Measurements from ENCODE around the gene TMEM127.
"Not testable (repeated sequence)": the region's sequence is repeated elsewhere in the genome, so short reads cannot be mapped to it uniquely, and the experiment has no call there.

TMEM127 gene

GRCh38 chr2:96240341-96241038 lies 25.3 kb downstream of the TMEM127 start:
- DNase-seq: no peak

DNA sequence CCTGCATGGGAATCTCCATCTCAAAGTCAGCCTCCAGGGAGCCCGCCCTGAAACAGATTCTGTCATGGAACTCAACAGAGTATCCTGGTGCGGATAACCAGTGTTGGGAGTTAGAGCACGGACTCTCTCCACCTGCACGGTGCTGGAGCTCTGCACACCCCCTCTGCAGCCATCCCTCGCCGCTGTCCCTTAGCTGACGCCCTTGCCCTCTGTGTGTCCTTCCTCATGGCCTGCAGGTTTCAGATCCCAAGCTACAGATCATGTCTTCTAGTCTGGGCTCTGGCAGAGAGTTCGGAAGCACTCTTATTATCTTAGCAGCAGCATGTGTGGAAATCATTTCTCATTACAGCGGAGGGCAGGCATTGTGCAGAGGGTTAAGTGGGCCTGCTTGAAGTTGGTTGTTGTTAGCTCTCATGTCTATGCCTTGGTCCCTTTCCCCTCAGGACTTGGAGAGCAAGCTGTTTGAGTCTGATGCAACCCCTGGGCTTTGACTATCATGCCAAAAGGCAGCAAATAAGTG lies 26.0 kb downstream of the TMEM127 start:
- DNase-seq: no peak

DNA sequence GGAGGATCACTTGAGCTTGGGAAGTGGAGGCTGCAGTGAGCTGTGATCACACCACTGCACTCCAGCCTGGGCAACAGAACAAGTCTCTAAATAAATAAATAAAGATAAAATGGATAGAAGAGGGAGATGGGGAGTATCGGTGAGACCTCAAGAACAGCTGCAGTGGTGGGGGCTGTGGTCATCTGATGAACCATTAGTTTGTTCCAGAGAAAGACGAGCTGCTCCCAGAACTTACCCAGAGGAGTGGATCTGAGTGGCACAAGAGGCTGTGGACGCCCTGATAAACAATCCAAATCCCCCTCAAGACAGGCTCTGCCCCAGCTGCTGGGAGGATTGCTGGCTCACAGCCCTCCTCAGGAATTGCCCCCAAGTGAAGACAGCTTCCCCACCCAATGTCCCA lies 26.7 kb downstream of the TMEM127 start:
- DNase-seq: no peak

- no peak for DNase-seq
Measured at GRCh38 chr2:96238266-96238665, 27.5 kb downstream of the TMEM127 start.

- no peak for DNase-seq
Measured at GRCh38 chr2:96236882-96237281, 28.9 kb downstream of the TMEM127 start.

DNA sequence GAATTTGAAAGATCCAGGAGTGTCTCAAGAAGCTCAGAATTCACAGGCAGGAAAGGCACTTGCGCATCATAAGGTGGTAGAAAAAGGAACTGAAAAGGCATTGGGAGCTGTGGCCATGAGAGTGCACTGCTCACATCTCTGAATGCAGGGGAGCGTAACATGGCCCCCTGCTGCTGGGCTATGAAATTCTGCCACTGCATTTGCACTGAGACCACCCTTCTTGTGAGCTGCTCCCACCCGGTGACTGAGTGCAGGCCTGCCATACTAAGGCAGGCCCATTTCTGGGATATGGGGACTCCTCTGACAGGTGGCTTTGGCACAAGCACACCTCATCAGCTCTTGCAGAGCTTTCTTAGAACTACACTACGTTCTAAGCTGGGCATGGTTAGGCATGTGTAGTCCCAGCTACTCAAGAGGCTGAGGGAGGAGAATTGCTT lies 31.9 kb downstream of the TMEM127 start:
- no peak for DNase-seq

DNA sequence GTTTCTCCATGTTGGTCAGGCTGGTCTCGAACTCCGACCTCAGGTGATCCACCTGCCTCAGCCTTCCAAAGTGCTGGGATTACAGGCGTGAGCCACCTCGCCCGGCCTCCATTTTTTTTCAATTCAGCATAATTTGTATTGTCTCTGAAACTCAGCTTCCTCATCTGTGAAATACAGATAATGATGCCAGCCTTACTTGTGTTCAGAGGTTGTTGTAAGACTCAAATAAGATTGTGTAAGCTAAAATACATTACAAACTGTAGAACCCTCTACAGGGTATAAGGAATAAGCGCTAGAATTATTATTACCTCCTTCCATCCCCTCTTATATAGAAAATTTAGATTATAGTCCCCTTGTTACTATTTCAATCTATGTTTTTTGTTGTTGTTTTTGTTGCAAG lies 32.4 kb downstream of the TMEM127 start:
- no peak for DNase-seq

DNA sequence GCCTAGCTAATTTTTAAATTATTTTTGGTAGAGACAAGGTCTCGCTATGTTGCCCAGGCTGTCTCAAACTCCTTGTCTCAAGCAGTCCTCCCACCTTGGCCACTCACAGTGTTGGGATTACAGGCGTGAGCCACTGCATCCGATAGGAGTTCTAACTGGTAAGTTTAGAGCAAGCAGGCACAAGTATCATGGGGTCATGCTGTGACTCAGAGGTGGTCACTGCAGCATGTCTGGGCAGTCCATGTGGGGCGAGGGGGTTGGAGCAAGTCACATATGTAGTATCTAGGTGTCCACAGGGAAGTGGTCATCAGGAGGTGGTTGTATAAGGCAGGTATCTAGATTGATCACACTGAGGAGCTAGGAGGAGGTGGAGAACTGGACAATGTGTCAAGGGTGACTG lies 34.5 kb downstream of the TMEM127 start:
- DNase-seq: no peak

GRCh38 chr2:96225016-96225533 lies 40.7 kb downstream of the TMEM127 start:
- DNase-seq: no peak

DNA sequence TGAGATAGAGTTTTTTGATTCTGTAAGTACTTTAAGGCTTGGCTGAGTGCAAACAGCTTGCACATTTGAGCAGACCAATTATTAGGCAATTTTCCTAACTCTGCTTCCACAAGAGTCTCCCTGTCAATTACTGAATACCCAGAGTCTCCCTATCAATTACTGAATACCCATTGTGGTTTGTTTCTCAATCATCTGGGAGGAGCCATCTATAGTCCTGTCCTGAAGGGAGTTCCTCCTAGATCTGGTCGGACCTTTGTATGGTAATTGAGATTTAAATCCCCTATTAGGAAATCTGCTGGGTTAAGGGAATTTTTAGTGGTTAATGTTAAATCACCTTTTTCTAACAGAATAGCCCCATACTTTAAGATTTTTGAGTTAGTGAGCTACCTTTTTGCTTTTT lies 44.7 kb downstream of the TMEM127 start:
- DNase-seq: not testable (repeated sequence)

DNA sequence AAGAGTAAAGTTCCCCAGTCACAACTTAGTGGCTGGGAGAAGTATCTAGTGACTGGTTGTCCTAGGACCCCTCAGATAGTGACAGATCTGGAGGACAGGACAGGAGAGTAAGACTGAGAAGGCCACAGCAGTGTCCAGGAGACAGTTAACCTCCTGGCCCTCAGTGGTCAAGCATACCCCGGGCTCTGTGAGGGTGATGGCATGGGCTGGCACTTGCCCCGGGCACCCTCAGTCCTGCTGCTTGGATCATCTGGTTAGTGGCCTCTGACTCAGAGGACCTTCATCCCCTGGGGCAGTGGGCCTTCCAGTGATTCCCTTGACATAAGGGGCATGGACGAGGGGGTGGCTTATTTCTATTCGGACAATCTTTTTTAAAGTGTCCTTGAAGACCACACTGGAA lies 45.8 kb downstream of the TMEM127 start:
- not testable (repeated sequence) for DNase-seq

GRCh38 chr2:96218508-96219131 lies 47.2 kb downstream of the TMEM127 start:
- no peak for DNase-seq

GRCh38 chr2:96214554-96214953 lies 51.2 kb downstream of the TMEM127 start:
- DNase-seq: no peak

GRCh38 chr2:96213379-96213778 lies 52.4 kb downstream of the TMEM127 start:
- no peak for DNase-seq

DNA sequence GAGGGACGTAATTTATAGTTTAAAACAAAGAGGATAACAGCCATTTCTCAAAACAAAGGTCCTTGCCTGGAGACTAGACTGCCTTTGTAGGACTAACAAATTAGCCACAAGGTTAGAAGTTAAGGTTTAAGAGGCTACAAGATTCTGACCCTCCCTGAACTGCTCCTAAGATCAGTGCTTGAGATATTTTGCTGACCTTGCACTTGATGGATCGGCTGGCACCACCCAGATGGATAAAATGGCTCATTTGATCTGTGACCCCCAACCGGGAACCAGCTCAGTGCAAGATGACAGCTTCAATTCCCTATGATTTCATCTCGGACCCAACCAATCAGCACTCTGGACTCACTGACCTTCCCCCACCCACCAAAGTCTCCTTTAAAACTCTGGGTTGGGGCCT lies 53.5 kb downstream of the TMEM127 start:
- DNase-seq: no peak

GRCh38 chr2:96209729-96210085 lies 56.1 kb downstream of the TMEM127 start:
- DNase-seq: no peak

GRCh38 chr2:96209011-96209728 lies 56.6 kb downstream of the TMEM127 start:
- DNase-seq: no peak

DNA sequence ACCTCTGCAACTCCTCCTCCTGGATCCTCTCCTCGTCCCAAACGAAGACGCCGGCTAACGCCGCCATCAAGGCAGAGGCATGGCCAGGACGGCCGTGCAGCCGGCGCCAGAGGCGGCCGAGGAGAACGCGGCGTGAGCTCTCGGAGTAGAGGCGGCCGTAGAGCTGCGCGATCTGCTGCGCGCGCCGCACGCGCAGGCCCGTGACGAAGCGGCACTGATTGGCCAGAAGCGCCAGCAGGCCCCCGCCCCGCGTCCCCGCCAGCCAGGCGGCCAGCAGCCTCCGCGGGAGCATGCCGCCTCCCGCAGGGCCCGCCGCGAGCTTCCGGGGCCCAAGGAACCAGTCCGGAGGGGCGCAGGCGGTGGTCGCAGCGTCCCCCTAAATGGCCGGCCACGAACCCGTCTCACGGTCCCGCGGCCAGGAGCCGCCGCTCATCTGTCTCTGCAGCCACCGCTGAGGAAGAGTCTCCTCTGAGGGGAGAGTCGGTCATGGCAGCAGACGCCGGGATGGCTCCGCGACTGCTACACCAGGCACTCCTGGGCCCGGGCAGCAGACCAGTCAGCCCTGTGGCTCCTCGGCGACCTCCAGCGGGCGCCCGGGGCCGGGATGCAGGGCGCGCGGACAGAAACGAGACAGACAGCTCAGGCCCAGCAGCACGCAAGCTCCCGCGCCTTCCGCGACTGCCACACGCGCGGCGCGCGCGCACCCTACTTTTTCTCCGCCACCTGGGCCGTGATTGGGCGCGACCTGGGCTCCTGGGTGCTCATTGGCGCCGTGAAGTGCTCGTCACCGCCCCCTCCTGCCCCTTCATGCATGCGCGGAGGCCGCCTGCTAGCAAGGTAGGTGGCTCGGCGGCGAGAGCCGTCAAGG lies 57.4 kb downstream of the TMEM127 start, which contains the start of gene STARD7:
TSS of gene STARD7 (minus strand) at position 685 of the 868 bp plus-strand sequence. CDS start at position 292, 393 bp downstream.
- DNase-seq: peak; percentile 89 to 98 (median 93)

DNA sequence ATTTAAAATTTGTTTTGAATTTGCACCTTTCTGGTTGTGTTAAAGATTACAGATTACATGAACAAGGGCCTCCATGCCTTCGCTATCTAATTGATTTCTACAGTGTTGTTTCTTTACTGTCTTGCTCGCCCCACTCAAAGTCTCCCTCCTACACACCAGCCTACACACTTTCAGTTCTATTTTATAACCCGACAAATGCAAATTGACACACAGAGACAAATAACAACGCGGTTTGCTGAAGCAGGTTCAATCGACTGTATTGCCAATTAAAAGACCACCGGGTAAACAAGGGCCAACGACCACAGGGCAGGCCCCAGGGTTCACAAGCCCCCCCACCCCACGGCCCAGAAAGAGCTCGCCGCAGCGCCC lies 58.0 kb downstream of the TMEM127 start:
- DNase-seq: no peak

GRCh38 chr2:96207073-96207773 lies 58.6 kb downstream of the TMEM127 start:
- no peak for DNase-seq

- DNase-seq: no peak
Measured at GRCh38 chr2:96205888-96206287, 59.9 kb downstream of the TMEM127 start.
